ENCODE results near the gene TNIK.

The TNIK gene

DNA sequence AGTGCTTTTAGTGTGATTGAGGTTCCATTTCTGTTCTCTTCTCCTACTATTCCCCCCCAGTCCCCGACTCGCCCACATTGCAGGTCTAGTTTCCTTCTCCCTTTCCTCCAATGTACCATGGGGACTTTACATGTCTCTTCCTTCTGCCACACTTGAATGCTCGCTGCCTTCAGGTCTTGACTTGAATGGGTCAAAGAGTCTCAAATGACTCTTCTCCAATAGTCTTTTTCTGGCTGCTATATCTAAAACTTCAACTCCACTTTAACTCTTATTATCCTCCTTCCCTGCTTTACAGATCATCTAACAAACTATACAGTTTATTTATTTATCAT is 219.7 kb downstream of the TNIK start:
- Histone ChIP-seq H3K9me3 (ENCODE audit: control insufficient read depth, low read length) (no peaks in the 10 kb centered on the region), H3K9ac (ENCODE audit: low read length) (no peak overlapping the region), H3K4me1 (ENCODE audit: control insufficient read depth, insufficient read depth, low read length) (no peaks in the 10 kb centered on the region), H3K4me3 (ENCODE audit: low read length) (no peak overlapping the region), H3K27me3 (ENCODE audit: control insufficient read depth, insufficient read depth, low read length) (no peaks in the 10 kb centered on the region), H3K36me3 (ENCODE audit: control insufficient read depth, insufficient read depth, low read length) (no peaks in the 10 kb centered on the region)

DNA sequence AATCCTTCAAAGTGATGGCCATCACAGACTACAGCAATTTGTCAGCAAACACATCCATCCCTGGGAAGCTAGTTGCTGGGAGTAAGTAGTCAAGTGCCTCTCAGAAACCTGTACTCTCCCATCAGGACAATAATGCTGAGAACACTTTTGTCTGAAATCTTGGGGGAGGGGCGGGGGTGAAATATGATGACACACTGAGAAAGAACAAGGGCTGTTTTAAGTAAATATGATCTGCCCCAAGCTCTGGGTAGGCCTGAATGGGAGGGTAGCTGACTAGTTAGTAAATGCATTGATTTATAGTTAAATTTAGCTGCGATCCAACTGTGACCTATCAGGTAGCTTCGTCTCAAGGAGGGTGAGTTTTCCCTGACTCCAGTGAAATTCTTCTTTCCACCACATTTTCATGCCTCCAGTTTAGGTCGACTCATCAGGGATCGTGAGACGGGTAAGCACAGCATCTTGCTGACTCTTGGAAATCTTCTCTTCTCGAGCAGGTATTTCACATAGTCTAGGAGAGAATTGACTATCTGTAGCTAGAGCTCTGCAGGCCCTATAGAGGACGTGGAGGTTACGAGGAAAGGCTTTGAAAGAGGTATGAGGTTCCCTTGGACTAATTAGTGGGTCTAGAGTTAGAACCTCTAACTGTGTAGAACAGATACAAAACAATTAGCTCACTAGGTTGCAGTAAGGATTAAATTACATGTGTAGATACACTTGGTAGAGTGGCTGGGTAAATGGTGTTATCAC is 220.3 kb downstream of the TNIK start:
- H3K4me1 ChIP-seq (ENCODE audit: control insufficient read depth, insufficient read depth, low read length) = no peaks in the 10 kb centered on the region
- H3K4me3 ChIP-seq (ENCODE audit: low read length) = no peak overlapping the region
- H3K36me3 ChIP-seq (ENCODE audit: control insufficient read depth, insufficient read depth, low read length) = no peaks in the 10 kb centered on the region
- no peaks in the 10 kb centered on the region for H3K9me3 ChIP-seq (ENCODE audit: control insufficient read depth, low read length)
- H3K9ac ChIP-seq (ENCODE audit: low read length) = no peak overlapping the region
- H3K27me3 ChIP-seq (ENCODE audit: control insufficient read depth, insufficient read depth, low read length) = no peaks in the 10 kb centered on the region

DNA sequence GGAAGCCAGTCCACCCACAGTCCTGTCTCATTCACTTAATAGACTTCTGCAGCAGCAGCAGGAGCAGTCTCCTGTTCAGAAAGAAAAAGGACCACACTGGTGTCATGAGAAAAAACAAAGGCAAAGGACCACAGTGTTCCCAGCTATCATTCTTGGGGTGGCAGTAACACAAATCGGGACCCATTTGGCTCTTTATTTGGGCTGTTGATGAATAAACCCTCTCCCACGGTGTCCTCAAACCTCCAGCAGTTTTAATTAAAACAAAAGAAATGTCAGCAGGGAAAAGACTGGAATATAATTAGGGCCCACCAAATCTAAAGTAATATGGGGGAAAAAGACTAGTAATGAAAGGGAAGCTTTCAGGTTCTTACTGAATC is 223.2 kb downstream of the TNIK start:
- H3K4me3 ChIP-seq (ENCODE audit: low read length) = no peak overlapping the region
- H3K4me1 ChIP-seq (ENCODE audit: control insufficient read depth, insufficient read depth, low read length) = no peaks in the 10 kb centered on the region
- no peaks in the 10 kb centered on the region for H3K9me3 ChIP-seq (ENCODE audit: control insufficient read depth, low read length)
- no peaks in the 10 kb centered on the region for H3K36me3 ChIP-seq (ENCODE audit: control insufficient read depth, insufficient read depth, low read length)
- H3K9ac ChIP-seq (ENCODE audit: low read length) = no peak overlapping the region
- H3K27me3 ChIP-seq (ENCODE audit: control insufficient read depth, insufficient read depth, low read length) = no peaks in the 10 kb centered on the region

- Histone ChIP-seq H3K4me1 (ENCODE audit: control insufficient read depth, insufficient read depth, low read length) (no peaks in the 10 kb centered on the region), H3K27me3 (ENCODE audit: control insufficient read depth, insufficient read depth, low read length) (no peaks in the 10 kb centered on the region), H3K9ac (ENCODE audit: low read length) (no peak overlapping the region), H3K36me3 (ENCODE audit: control insufficient read depth, insufficient read depth, low read length) (no peaks in the 10 kb centered on the region), H3K9me3 (ENCODE audit: control insufficient read depth, low read length) (no peaks in the 10 kb centered on the region), H3K4me3 (ENCODE audit: low read length) (no peak overlapping the region)
Observed at GRCh38 chr3:171236265-171237008, 223.8 kb downstream of the TNIK start.

GRCh38 chr3:171234298-171235010 is 225.8 kb downstream of the TNIK start:
- Histone ChIP-seq H3K27me3 (ENCODE audit: control insufficient read depth, insufficient read depth, low read length) (no peaks in the 10 kb centered on the region), H3K4me1 (ENCODE audit: control insufficient read depth, insufficient read depth, low read length) (no peaks in the 10 kb centered on the region), H3K9me3 (ENCODE audit: control insufficient read depth, low read length) (no peaks in the 10 kb centered on the region), H3K4me3 (ENCODE audit: low read length) (no peak overlapping the region), H3K9ac (ENCODE audit: low read length) (no peak overlapping the region), H3K36me3 (ENCODE audit: control insufficient read depth, insufficient read depth, low read length) (no peaks in the 10 kb centered on the region)

- no peaks in the 10 kb centered on the region for H3K36me3 ChIP-seq (ENCODE audit: control insufficient read depth, insufficient read depth, low read length)
- no peak overlapping the region for H3K9ac ChIP-seq (ENCODE audit: low read length)
- no peaks in the 10 kb centered on the region for H3K9me3 ChIP-seq (ENCODE audit: control insufficient read depth, low read length)
- no peaks in the 10 kb centered on the region for H3K27me3 ChIP-seq (ENCODE audit: control insufficient read depth, insufficient read depth, low read length)
- no peak overlapping the region for H3K4me3 ChIP-seq (ENCODE audit: low read length)
- H3K4me1 ChIP-seq (ENCODE audit: control insufficient read depth, insufficient read depth, low read length) = no peaks in the 10 kb centered on the region
Observed at GRCh38 chr3:171231361-171231760, 228.8 kb downstream of the TNIK start.

GRCh38 chr3:171230865-171231264 is 229.3 kb downstream of the TNIK start:
- no peak overlapping the region for H3K4me3 ChIP-seq (ENCODE audit: low read length)
- H3K27me3 ChIP-seq (ENCODE audit: control insufficient read depth, insufficient read depth, low read length) = no peaks in the 10 kb centered on the region
- no peaks in the 10 kb centered on the region for H3K4me1 ChIP-seq (ENCODE audit: control insufficient read depth, insufficient read depth, low read length)
- no peaks in the 10 kb centered on the region for H3K9me3 ChIP-seq (ENCODE audit: control insufficient read depth, low read length)
- H3K9ac ChIP-seq (ENCODE audit: low read length) = no peak overlapping the region
- H3K36me3 ChIP-seq (ENCODE audit: control insufficient read depth, insufficient read depth, low read length) = no peaks in the 10 kb centered on the region

DNA sequence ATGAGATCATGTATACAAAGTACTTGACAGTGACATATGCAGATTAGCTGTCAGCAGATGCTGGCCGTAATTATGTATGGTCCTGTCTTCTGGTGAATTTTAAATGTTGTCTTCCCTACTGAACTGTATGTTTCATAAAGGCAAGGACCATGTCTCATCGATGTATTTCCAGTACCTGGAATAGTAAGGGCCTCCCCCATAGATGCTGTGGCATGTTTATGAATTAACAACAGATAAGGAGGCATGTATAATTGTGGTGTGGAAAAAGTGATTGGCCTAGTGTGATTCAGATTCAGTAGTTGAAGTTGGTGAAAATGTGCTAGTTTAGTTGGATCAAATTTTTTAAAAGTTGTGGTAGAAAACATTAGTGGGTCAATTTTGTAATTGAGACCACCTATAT is 231.0 kb downstream of the TNIK start:
- Histone ChIP-seq H3K36me3 (ENCODE audit: control insufficient read depth, insufficient read depth, low read length) (no peaks in the 10 kb centered on the region), H3K9ac (ENCODE audit: low read length) (no peak overlapping the region), H3K9me3 (ENCODE audit: control insufficient read depth, low read length) (no peaks in the 10 kb centered on the region), H3K27me3 (ENCODE audit: control insufficient read depth, insufficient read depth, low read length) (no peaks in the 10 kb centered on the region), H3K4me3 (ENCODE audit: low read length) (no peak overlapping the region), H3K4me1 (ENCODE audit: control insufficient read depth, insufficient read depth, low read length) (no peaks in the 10 kb centered on the region)

GRCh38 chr3:171228240-171228639 is 232.0 kb downstream of the TNIK start:
- no peak overlapping the region for H3K9ac ChIP-seq (ENCODE audit: low read length)
- no peaks in the 10 kb centered on the region for H3K36me3 ChIP-seq (ENCODE audit: control insufficient read depth, insufficient read depth, low read length)
- H3K27me3 ChIP-seq (ENCODE audit: control insufficient read depth, insufficient read depth, low read length) = no peaks in the 10 kb centered on the region
- H3K9me3 ChIP-seq (ENCODE audit: control insufficient read depth, low read length) = no peaks in the 10 kb centered on the region
- H3K4me3 ChIP-seq (ENCODE audit: low read length) = no peak overlapping the region
- no peaks in the 10 kb centered on the region for H3K4me1 ChIP-seq (ENCODE audit: control insufficient read depth, insufficient read depth, low read length)

DNA sequence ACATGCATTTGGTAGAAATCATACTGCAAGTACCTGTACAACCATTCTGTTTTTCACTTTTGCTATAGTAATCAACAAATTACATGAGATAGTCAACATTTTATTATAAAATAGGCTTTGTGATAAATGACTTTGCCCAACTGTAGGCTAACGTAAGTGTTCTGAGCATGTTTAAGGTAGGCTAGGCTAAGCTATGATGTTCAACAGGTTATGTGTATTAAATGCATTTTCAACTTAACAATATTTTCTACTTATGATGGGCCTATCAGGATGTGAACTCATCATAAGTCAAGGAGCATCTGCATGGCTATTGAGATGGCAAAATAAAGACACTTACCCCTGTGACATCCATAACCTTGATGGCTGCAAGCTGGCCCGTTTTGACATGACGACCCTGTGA is 232.4 kb downstream of the TNIK start:
- Histone ChIP-seq H3K4me1 (ENCODE audit: control insufficient read depth, insufficient read depth, low read length) (no peaks in the 10 kb centered on the region), H3K4me3 (ENCODE audit: low read length) (no peak overlapping the region), H3K9ac (ENCODE audit: low read length) (no peak overlapping the region), H3K27me3 (ENCODE audit: control insufficient read depth, insufficient read depth, low read length) (no peaks in the 10 kb centered on the region), H3K9me3 (ENCODE audit: control insufficient read depth, low read length) (no peaks in the 10 kb centered on the region), H3K36me3 (ENCODE audit: control insufficient read depth, insufficient read depth, low read length) (no peaks in the 10 kb centered on the region)

DNA sequence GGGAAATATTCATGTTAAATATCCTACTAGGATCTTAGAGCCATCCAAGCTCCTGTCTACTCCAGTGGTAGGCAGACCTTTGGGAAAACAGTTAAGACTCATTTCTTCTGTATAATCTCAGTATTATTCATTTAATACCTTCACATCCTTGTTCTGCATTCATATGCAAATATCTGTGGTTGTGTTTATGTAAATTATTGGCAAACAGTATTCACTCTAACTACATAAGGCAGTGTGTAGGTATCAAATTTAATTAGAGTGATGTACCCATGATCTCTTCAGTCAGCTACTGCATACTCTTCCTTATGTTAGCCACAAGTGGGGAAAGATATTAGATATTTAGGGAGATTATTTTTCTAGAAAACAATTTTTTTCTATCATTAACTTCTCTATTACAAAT is 232.8 kb downstream of the TNIK start:
- Histone ChIP-seq H3K4me3 (ENCODE audit: low read length) (no peak overlapping the region), H3K36me3 (ENCODE audit: control insufficient read depth, insufficient read depth, low read length) (no peaks in the 10 kb centered on the region), H3K4me1 (ENCODE audit: control insufficient read depth, insufficient read depth, low read length) (no peaks in the 10 kb centered on the region), H3K9ac (ENCODE audit: low read length) (no peak overlapping the region), H3K27me3 (ENCODE audit: control insufficient read depth, insufficient read depth, low read length) (no peaks in the 10 kb centered on the region), H3K9me3 (ENCODE audit: control insufficient read depth, low read length) (no peaks in the 10 kb centered on the region)

DNA sequence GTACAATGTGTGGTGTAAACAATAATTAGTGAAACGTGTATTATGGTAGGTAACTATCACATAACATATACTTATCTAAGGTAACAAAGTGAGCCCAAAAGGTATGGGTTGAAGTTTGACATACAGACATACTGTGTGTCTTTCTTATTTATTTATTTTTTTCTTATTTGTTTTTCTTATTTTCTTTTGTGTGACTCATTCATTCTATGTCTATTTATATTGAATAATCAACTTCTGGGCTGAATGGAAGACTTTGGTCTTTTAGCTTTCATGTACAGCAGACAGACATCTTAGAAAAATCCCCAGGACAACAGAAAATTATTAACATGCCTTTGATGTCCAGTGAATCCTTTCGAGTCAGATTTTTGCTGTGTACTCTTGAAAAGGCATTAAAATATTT is 233.4 kb downstream of the TNIK start:
- Histone ChIP-seq H3K36me3 (ENCODE audit: control insufficient read depth, insufficient read depth, low read length) (no peaks in the 10 kb centered on the region), H3K9ac (ENCODE audit: low read length) (no peak overlapping the region)

More for the DNA sequence above, 233.4 kb downstream of the TNIK start:
- no peak overlapping the region for H3K4me3 ChIP-seq (ENCODE audit: low read length)
- H3K4me1 ChIP-seq (ENCODE audit: control insufficient read depth, insufficient read depth, low read length) = no peaks in the 10 kb centered on the region
- no peaks in the 10 kb centered on the region for H3K27me3 ChIP-seq (ENCODE audit: control insufficient read depth, insufficient read depth, low read length)
- no peaks in the 10 kb centered on the region for H3K9me3 ChIP-seq (ENCODE audit: control insufficient read depth, low read length)

Data from mucosa of stomach (tissue), 1 donor.